GM23338 (cell line): ENCODE measurements around the gene OLFML2A. TPM values are rescaled to one million over a fixed set of nuclear protein-coding genes. Genes with fewer than 3 reads are reported as not detected.

ENCODE experiments used
- ATAC-seq: fragments of 200-7000 bp; cut with Tn5 transposase; 3 replicates; pipeline ENCODE4 v1.9.1; 2020
- DNase-seq: peaks from one replicate; pipeline ENCODE4 v3.0.0-alpha.2; 2015; ENCODE audit warnings: low spot score
- H2AFZ ChIP-seq: fragments of 200-600 bp; sonication (generic); 2 replicates; pipeline ENCODE4 v1.8.0; 2016; ENCODE audit warnings: antibody characterized with exemption, mild to moderate bottlenecking, moderate library complexity
- H3F3A ChIP-seq: fragments of 200-600 bp; sonication (generic); replicated peaks from 2 replicates; pipeline ENCODE4 v1.8.0; 2017; ENCODE audit warnings: antibody characterized with exemption, mixed run types, low read depth
- H3K27ac ChIP-seq: fragments of 200-600 bp; sonication (generic); 2 replicates; pipeline ENCODE4 v1.6.1; 2016; ENCODE audit warnings: low read depth
- H3K27me3 ChIP-seq: fragments of 200-600 bp; sonication (generic); 2 replicates; pipeline ENCODE4 v1.8.0; 2016; ENCODE audit warnings: mild to moderate bottlenecking, mixed run types, moderate library complexity; ENCODE audit not compliant: insufficient read depth
- H3K36me3 ChIP-seq: fragments of 200-600 bp; sonication (generic); 2 replicates; pipeline ENCODE4 v1.8.0; 2016; ENCODE audit warnings: mild to moderate bottlenecking; ENCODE audit not compliant: insufficient read depth
- H3K4me1 ChIP-seq: fragments of 200-600 bp; sonication (generic); 2 replicates; pipeline ENCODE4 v1.8.0; 2016; ENCODE audit warnings: mild to moderate bottlenecking, moderate library complexity; ENCODE audit not compliant: insufficient read depth
- H3K4me2 ChIP-seq: fragments of 200-600 bp; sonication (generic); 2 replicates; pipeline ENCODE4 v1.7.1; 2017; ENCODE audit warnings: mixed run types
- H3K4me3 ChIP-seq: fragments of 200-600 bp; sonication (generic); 2 replicates; pipeline ENCODE4 v1.6.1; 2016; ENCODE audit warnings: mixed run types
- H3K79me2 ChIP-seq: fragments of 200-600 bp; sonication (generic); replicated peaks from 2 replicates; pipeline ENCODE4 v1.8.0; 2017; ENCODE audit warnings: mild to moderate bottlenecking; ENCODE audit not compliant: insufficient read depth
- H3K9me2 ChIP-seq: fragments of 200-600 bp; sonication (generic); 2 replicates; pipeline ENCODE4 v1.8.0; 2017; ENCODE audit not compliant: insufficient read depth
- H4K20me1 ChIP-seq: fragments of 200-600 bp; sonication (generic); replicated peaks from 2 replicates; pipeline ENCODE4 v1.8.0; 2017; ENCODE audit warnings: mild to moderate bottlenecking; ENCODE audit not compliant: insufficient read depth
- H3K27ac Mint-ChIP-seq: 2 replicates; pipeline ENCODE4 v1.8.0; 2020; ENCODE audit warnings: inconsistent platforms, mild to moderate bottlenecking, moderate library complexity, mixed read lengths
- H3K27me3 Mint-ChIP-seq: 3 replicates; pipeline ENCODE4 v1.8.0; 2022; ENCODE audit warnings: low read depth, mild to moderate bottlenecking, moderate library complexity, mixed read lengths, inconsistent platforms; ENCODE audit not compliant: insufficient read depth, poor library complexity
- H3K36me3 Mint-ChIP-seq: 3 replicates; pipeline ENCODE4 v1.8.0; 2021; ENCODE audit warnings: low read depth, mild to moderate bottlenecking, inconsistent platforms, moderate library complexity, mixed read lengths
- H3K4me1 Mint-ChIP-seq: 3 replicates; pipeline ENCODE4 v1.8.0; 2020; ENCODE audit warnings: mild to moderate bottlenecking, inconsistent platforms, mixed read lengths
- H3K4me3 Mint-ChIP-seq: 3 replicates; pipeline ENCODE4 v1.8.0; 2021; ENCODE audit warnings: moderate library complexity, mild to moderate bottlenecking, inconsistent platforms, mixed read lengths
- H3K9me3 Mint-ChIP-seq: 3 replicates; pipeline ENCODE4 v1.8.0; 2020; ENCODE audit warnings: moderate library complexity, mild to moderate bottlenecking, inconsistent platforms, mixed read lengths
- CREB1 ChIP-seq: fragments of 250-450 bp; sonication (Bioruptor Pico); IDR thresholded peaks from 2 replicates; pipeline ENCODE4 v1.5.0; 2020; ENCODE audit warnings: low read depth, mild to moderate bottlenecking, moderate library complexity
- ETS1 ChIP-seq: IDR thresholded peaks from 2 replicates; pipeline ENCODE4 v1.6.1; 2016; ENCODE audit warnings: antibody characterized with exemption
- EZH2 ChIP-seq: fragments of 200-600 bp; sonication (generic); IDR thresholded peaks from one replicate; pipeline ENCODE4 v1.8.0; 2017; ENCODE audit warnings: antibody characterized with exemption, mild to moderate bottlenecking, low read depth; ENCODE audit not compliant: unreplicated experiment
- EZH2phosphoT487 ChIP-seq: fragments of 200-600 bp; sonication (generic); IDR thresholded peaks from one replicate; pipeline ENCODE4 v1.8.1; 2018; ENCODE audit warnings: antibody characterized with exemption; ENCODE audit not compliant: unreplicated experiment
- JUNB ChIP-seq: IDR thresholded peaks from one replicate; pipeline ENCODE4 v1.6.1; 2016; ENCODE audit warnings: antibody characterized with exemption; ENCODE audit not compliant: unreplicated experiment
- REST ChIP-seq: IDR thresholded peaks from one replicate; pipeline ENCODE4 v1.6.1; 2018; ENCODE audit warnings: antibody characterized with exemption; ENCODE audit not compliant: unreplicated experiment
- STAT1 ChIP-seq: IDR thresholded peaks from one replicate; pipeline ENCODE4 v1.6.1; 2016; ENCODE audit warnings: antibody characterized with exemption; ENCODE audit not compliant: unreplicated experiment
- ZNF114 ChIP-seq: fragments of 250-450 bp; sonication (Bioruptor Pico); IDR thresholded peaks from 2 replicates; pipeline ENCODE4 v1.5.0; 2020; ENCODE audit warnings: mild to moderate bottlenecking, moderate library complexity
- ZNF331 ChIP-seq: fragments of 250-450 bp; sonication (Bioruptor Pico); IDR thresholded peaks from 2 replicates; pipeline ENCODE4 v1.5.0; 2020; ENCODE audit warnings: low read depth, mild to moderate bottlenecking, moderate library complexity
- ZNF462 ChIP-seq: fragments of 250-450 bp; sonication (Bioruptor Pico); IDR thresholded peaks from 2 replicates; pipeline ENCODE4 v1.5.0; 2020; ENCODE audit warnings: mild to moderate bottlenecking, moderate library complexity
- polyA plus RNA-seq: library from polyadenylated mRNA; unstranded; fragments of >200 nt; fragmentation: Nextera tagmentation; extraction: Ambion mirVana; gene quantifications from 2 replicates; pipeline ENCODE4 v1.2.1, GENCODE V29; 2016
- total RNA-seq: library from RNA; depleted of rRNA; stranded (reverse); fragments of >200 nt; shearing (Covaris generic); gene quantifications from 2 replicates; pipeline ENCODE4 v1.2.3, GENCODE V29; 2014

Gene OLFML2A
- total and polyA plus RNA-seq, 2 experiments from 2014 or later: 1.1 to 6.7 TPM

DNA sequence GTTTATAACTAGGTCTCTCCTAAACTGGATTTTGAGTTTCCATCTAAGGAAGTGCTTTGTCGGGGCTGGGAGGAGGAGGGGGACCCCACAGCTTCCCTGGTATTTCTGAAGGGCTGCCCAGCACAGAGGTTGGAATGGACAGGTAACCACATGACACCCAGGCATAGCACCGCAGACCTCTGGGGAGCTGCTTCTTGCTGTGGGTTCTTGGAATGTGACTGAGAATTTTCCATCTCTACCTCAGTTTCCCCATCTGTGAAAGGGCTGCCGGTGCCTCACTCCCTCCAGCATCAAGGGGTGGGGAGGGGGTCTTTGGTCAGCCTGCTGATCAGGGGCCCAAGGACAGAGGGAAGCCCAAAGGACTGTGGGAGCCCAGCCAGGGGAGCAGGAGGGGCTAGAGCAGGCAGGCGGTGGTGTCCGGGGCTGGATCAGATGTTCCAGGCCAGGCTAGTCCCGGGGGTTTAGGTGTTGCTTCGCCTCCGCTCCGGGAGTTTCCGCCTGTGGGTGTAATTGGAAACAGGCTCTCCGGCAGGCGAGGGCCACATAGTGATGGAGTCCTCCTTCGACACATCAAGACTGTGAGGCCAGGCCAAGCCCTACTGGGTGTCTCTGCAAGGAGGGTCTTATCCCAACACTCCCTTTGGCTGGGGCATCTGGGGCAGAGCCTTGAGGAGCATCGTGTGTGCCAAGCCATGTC lies 3.3 kb downstream of the OLFML2A start:
- Histone ChIP-seq H3K4me3 (peak overlapping the region; percentile 39), H3K27ac (no peak overlapping the region), H3K4me1 (peaks cover 17% of the 10 kb centered on the region; the same call in 1 of the 2 replicates), H4K20me1 (no peaks in the 10 kb centered on the region), H3K27me3 (peaks cover 33% of the 10 kb centered on the region), H3K4me2 (peak overlapping the region; percentile 60), H3K9me2 (no peaks in the 10 kb centered on the region), H3F3A (peaks cover 14% of the 10 kb centered on the region; the same call in 1 of the 2 replicates), H3K36me3 (no peaks in the 10 kb centered on the region; the same call in 1 of the 2 replicates), H3K79me2 (no peaks in the 10 kb centered on the region), H2AFZ (peak overlapping the region; percentile 29; the same call in 1 of the 2 replicates)
- TF ChIP-seq ZNF114 (CRISPR knock-in tag) (no peak), ZNF331 (CRISPR knock-in tag) (no peak)
- no peaks in the 10 kb centered on the region; the same call in 2 of the 3 replicates for H3K36me3 Mint-ChIP-seq
- peak overlapping the region; percentile 40 for H3K4me3 Mint-ChIP-seq
- H3K27me3 Mint-ChIP-seq: peaks cover 34% of the 10 kb centered on the region
- H3K27ac Mint-ChIP-seq: peak overlapping the region; percentile 94
- H3K9me3 Mint-ChIP-seq: no peaks in the 10 kb centered on the region; the same call in 2 of the 3 replicates
- DNase-seq: no peak
- peak; percentile 2; the same call in 2 of the 3 replicates for ATAC-seq
- H3K4me1 Mint-ChIP-seq: peaks cover 29% of the 10 kb centered on the region

DNA sequence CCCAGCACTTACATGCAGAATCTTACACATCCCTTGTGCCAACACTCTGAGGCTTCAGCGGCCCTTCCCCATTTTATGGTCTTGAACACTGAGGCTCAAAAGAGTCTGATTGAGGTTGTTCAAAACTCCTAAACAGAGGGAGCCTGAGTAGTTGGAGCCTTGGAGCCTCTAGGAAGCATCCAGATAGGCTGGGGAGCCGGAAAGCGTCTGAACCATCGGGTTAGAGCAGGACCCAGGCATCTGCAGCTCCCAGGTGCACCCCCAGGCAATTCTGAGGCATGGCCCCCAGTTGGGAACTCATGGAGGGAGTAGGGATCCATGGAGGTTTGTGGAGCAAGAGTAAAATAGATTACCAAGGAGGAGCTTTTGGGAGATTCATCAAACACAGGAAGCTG lies 3.8 kb downstream of the OLFML2A start:
- H3K79me2 ChIP-seq: no peaks in the 10 kb centered on the region
- peaks cover 29% of the 10 kb centered on the region for H3K4me1 Mint-ChIP-seq
- no peaks in the 10 kb centered on the region for H3K9me2 ChIP-seq
- H3F3A ChIP-seq: peaks cover 14% of the 10 kb centered on the region; the same call in 1 of the 2 replicates
- H3K4me1 ChIP-seq: peaks cover 17% of the 10 kb centered on the region; the same call in 1 of the 2 replicates
- H3K4me2 ChIP-seq: no peak overlapping the region
- no peaks in the 10 kb centered on the region; the same call in 2 of the 3 replicates for H3K9me3 Mint-ChIP-seq
- H3K27me3 Mint-ChIP-seq: peaks cover 32% of the 10 kb centered on the region
- DNase-seq (no peak), ATAC-seq (no peak)
- H3K27me3 ChIP-seq: peaks cover 28% of the 10 kb centered on the region
- no peaks in the 10 kb centered on the region; the same call in 2 of the 3 replicates for H3K36me3 Mint-ChIP-seq
- H3K4me3 Mint-ChIP-seq: no peak overlapping the region; the same call in 2 of the 3 replicates
- H2AFZ ChIP-seq: no peak overlapping the region
- H3K27ac ChIP-seq: no peak overlapping the region
- no peaks in the 10 kb centered on the region; the same call in 1 of the 2 replicates for H3K36me3 ChIP-seq
- H4K20me1 ChIP-seq: no peaks in the 10 kb centered on the region
- H3K4me3 ChIP-seq: no peak overlapping the region
- H3K27ac Mint-ChIP-seq: no peak overlapping the region; the same call in 1 of the 2 replicates
- TF ChIP-seq JUNB (no peak), EZH2phosphoT487 (no peak), STAT1 (no peak), REST (no peak), ZNF114 (CRISPR knock-in tag) (no peak), ETS1 (no peak), ZNF462 (no peak), EZH2 (no peak), CREB1 (CRISPR knock-in tag) (no peak)
